ENCODE results near the gene RAB20. TPM values are rescaled to one million over a fixed set of nuclear protein-coding genes. Genes with fewer than 3 reads are reported as not detected.
"Not testable (repeated sequence)": the region's sequence is repeated elsewhere in the genome, so short reads cannot be mapped to it uniquely, and the experiment has no call there.

The RAB20 gene
- total RNA-seq, 1 experiment from 2014 or later, result 0.75 TPM

- peak; percentile 11 for DNase-seq (ENCODE audit: low spot score)
- in situ Hi-C loops (cut with HindIII; ENCODE audit: low sequenced_read_pairs), result no loop called here
These were observed 61.8 kb downstream of the RAB20 start for GRCh38 chr13:110499621-110500281.

GRCh38 chr13:110498765-110499164 lies 62.8 kb downstream of the RAB20 start:
- in situ Hi-C loops (cut with HindIII; ENCODE audit: low sequenced_read_pairs), result no loop called here

GRCh38 chr13:110498327-110498726 lies 63.2 kb downstream of the RAB20 start:
- in situ Hi-C loops (cut with HindIII; ENCODE audit: low sequenced_read_pairs), result no loop called here
- no peak for DNase-seq (ENCODE audit: low spot score)

More at GRCh38 chr13:110498765-110499164, 62.8 kb downstream of the RAB20 start:
- no peak for DNase-seq (ENCODE audit: low spot score)

GRCh38 chr13:110497896-110498295 lies 63.6 kb downstream of the RAB20 start:
- in situ Hi-C loops (cut with HindIII; ENCODE audit: low sequenced_read_pairs); DNase-seq (ENCODE audit: low spot score): not testable (repeated sequence)

- in situ Hi-C loops (cut with HindIII; ENCODE audit: low sequenced_read_pairs), result no loop called here
- no peak for DNase-seq (ENCODE audit: low spot score)
These were observed 64.5 kb downstream of the RAB20 start for GRCh38 chr13:110497003-110497402.

GRCh38 chr13:110496281-110496680 lies 65.2 kb downstream of the RAB20 start:
- in situ Hi-C loops (cut with HindIII; ENCODE audit: low sequenced_read_pairs), result no loop called here

GRCh38 chr13:110495881-110496280 lies 65.6 kb downstream of the RAB20 start:
- no peak for DNase-seq (ENCODE audit: low spot score)
- in situ Hi-C loops (cut with HindIII; ENCODE audit: low sequenced_read_pairs), result no loop called here

More at GRCh38 chr13:110496281-110496680, 65.2 kb downstream of the RAB20 start:
- DNase-seq (ENCODE audit: low spot score), result no peak

- DNase-seq (ENCODE audit: low spot score), result no peak
- in situ Hi-C loops (cut with HindIII; ENCODE audit: low sequenced_read_pairs), result no loop called here
These were observed 66.1 kb downstream of the RAB20 start for GRCh38 chr13:110495376-110495775.

GRCh38 chr13:110493613-110494012 lies 67.9 kb downstream of the RAB20 start:
- in situ Hi-C loops (cut with HindIII; ENCODE audit: low sequenced_read_pairs), result no loop called here
- DNase-seq (ENCODE audit: low spot score), result no peak

GRCh38 chr13:110492679-110493593 lies 68.6 kb downstream of the RAB20 start:
- DNase-seq (ENCODE audit: low spot score), result no peak
- in situ Hi-C loops (cut with HindIII; ENCODE audit: low sequenced_read_pairs), result no loop called here

- in situ Hi-C loops (cut with HindIII; ENCODE audit: low sequenced_read_pairs), result no loop called here
- DNase-seq (ENCODE audit: low spot score), result no peak
These were observed 69.4 kb downstream of the RAB20 start for GRCh38 chr13:110491869-110492678.

- no peak for DNase-seq (ENCODE audit: low spot score)
- in situ Hi-C loops (cut with HindIII; ENCODE audit: low sequenced_read_pairs), result no loop called here
These were observed 71.3 kb downstream of the RAB20 start for GRCh38 chr13:110490009-110490770.

GRCh38 chr13:110486880-110487279 lies 74.6 kb downstream of the RAB20 start:
- DNase-seq (ENCODE audit: low spot score); in situ Hi-C loops (cut with HindIII; ENCODE audit: low sequenced_read_pairs): not testable (repeated sequence)

- no peak for DNase-seq (ENCODE audit: low spot score)
- in situ Hi-C loops (cut with HindIII; ENCODE audit: low sequenced_read_pairs), result no loop called here
These were observed 75.3 kb downstream of the RAB20 start for GRCh38 chr13:110486061-110486715.

- no peak for DNase-seq (ENCODE audit: low spot score)
- in situ Hi-C loops (cut with HindIII; ENCODE audit: low sequenced_read_pairs), result no loop called here
These were observed 75.9 kb downstream of the RAB20 start for GRCh38 chr13:110485604-110486003.

- DNase-seq (ENCODE audit: low spot score), result no peak
- in situ Hi-C loops (cut with HindIII; ENCODE audit: low sequenced_read_pairs), result no loop called here
These were observed 77.1 kb downstream of the RAB20 start for GRCh38 chr13:110484290-110485048.

GRCh38 chr13:110483386-110483968 lies 78.0 kb downstream of the RAB20 start:
- DNase-seq (ENCODE audit: low spot score), result no peak
- in situ Hi-C loops (cut with HindIII; ENCODE audit: low sequenced_read_pairs), result no loop called here
